HEK293 (cell line): ENCODE data around the gene MAP3K15.

Experiments
- CTCF ChIP-seq: fragments of 450-650 bp; formaldehyde crosslinking; IDR thresholded peaks from 2 replicates; pipeline ENCODE4 v1.5.1; 2016; ENCODE audit warnings: missing biosample characterization, missing genetic modification characterization
- RBAK ChIP-seq: fragments of 450-650 bp; formaldehyde crosslinking; IDR thresholded peaks from 2 replicates; pipeline ENCODE4 v1.5.1; 2016; ENCODE audit warnings: missing biosample characterization, missing genetic modification characterization
- ZFHX2 ChIP-seq: fragments of 450-650 bp; formaldehyde crosslinking; conservative IDR thresholded peaks from 2 replicates; pipeline ENCODE4 v1.5.1; 2016; ENCODE audit warnings: missing biosample characterization, missing genetic modification characterization

- TF ChIP-seq RBAK (tag by site-specific recombination) (no peak), ZFHX2 (tag by site-specific recombination) (no peak), CTCF (tag by site-specific recombination) (no peak)
These were observed 27.9 kb upstream of the MAP3K15 start for GRCh38 chrX:19543020-19543715.
